ES-I3 (cell line): ENCODE measurements around the gene PYY.

ENCODE experiments used
- H3K36me3 ChIP-seq: 2 replicates; pipeline ENCODE4 v1.6.1; 2013; ENCODE audit warnings: mild to moderate bottlenecking, low read length, control low read depth, moderate library complexity; ENCODE audit not compliant: insufficient read depth
- H3K4me1 ChIP-seq: 2 replicates; pipeline ENCODE4 v1.6.1; 2013; ENCODE audit warnings: mild to moderate bottlenecking, control low read depth, low read length; ENCODE audit not compliant: insufficient read depth
- H3K9ac ChIP-seq: 2 replicates; pipeline ENCODE4 v1.6.1; 2013; ENCODE audit warnings: low read depth, mild to moderate bottlenecking, low read length, moderate library complexity
- H3K9me3 ChIP-seq: 2 replicates; pipeline ENCODE4 v1.6.1; 2013; ENCODE audit warnings: mild to moderate bottlenecking, low read length, moderate library complexity; ENCODE audit not compliant: control insufficient read depth, insufficient read depth

Gene PYY

DNA sequence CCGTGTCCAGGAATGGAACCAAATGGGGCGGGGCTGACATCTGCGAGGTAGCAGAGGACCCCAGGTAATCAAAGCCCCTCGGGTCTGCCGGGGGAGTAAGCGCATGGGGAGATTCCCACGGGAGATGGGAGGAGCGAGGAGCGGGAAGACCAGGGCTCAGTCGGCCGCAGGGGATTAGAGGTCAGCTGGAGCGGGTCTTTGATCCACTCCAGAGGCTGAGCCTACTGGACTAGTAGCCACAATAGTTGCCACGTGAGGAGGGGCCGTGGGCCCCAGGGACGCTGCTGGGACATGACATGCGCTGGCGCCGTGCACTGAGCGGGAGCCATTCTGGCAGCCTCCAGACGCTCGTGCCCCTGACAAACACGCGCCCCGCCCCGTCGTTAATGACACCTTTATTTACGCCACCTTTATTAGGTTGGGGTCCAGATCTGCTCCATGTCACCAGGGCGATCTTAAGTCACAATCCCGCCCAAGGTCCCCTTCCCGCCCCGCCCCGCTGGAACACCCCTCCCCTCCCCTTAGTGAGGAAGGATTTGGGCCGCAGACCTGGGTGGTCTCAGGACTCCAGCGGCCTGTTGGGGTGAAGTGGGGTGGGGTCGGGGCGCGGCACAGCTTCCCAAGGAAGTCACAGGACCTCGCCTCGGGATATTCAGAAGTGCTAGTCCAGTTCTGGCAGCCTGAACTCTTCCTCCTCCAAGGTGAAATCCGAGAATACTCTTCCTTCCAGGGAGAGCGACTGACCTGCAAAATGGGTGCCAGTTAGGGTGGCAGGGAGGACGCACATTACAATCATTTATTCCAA lies 26.5 kb downstream of the PYY start:
- no peaks in the 10 kb centered on the region for H3K36me3 ChIP-seq
- 0 out of 2 replicates have a peak, but pooled peaks cover 10% of the 10 kb centered on the region for H3K4me1 ChIP-seq
- H3K9ac ChIP-seq: peak overlapping the region; percentile 53; the same call in 1 of the 2 replicates

DNA sequence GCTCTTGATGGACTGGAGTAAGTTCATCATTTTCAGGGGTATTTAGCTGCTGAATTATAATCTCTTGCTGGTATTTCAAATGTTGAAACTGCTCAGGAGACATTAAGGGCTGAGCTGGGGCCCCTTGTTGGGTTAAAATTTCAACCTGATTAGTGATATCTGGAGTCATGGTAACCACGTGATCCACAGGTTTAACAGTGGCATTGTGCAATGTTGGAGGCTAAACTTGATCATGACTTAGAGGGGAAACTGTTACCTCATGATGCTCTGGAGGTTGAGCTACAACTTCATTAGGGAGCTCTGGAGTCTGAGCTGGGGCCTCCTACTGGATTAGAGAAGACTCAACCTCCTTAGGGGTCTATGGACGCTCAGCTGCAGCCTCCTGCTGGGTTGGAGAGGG lies 29.2 kb downstream of the PYY start:
- Histone ChIP-seq H3K4me1 (0 out of 2 replicates have a peak, but pooled peaks cover 10% of the 10 kb centered on the region), H3K9ac (no peak overlapping the region), H3K36me3 (no peaks in the 10 kb centered on the region), H3K9me3 (no peaks in the 10 kb centered on the region)

More for the DNA sequence above, 26.5 kb downstream of the PYY start:
- no peaks in the 10 kb centered on the region for H3K9me3 ChIP-seq

DNA sequence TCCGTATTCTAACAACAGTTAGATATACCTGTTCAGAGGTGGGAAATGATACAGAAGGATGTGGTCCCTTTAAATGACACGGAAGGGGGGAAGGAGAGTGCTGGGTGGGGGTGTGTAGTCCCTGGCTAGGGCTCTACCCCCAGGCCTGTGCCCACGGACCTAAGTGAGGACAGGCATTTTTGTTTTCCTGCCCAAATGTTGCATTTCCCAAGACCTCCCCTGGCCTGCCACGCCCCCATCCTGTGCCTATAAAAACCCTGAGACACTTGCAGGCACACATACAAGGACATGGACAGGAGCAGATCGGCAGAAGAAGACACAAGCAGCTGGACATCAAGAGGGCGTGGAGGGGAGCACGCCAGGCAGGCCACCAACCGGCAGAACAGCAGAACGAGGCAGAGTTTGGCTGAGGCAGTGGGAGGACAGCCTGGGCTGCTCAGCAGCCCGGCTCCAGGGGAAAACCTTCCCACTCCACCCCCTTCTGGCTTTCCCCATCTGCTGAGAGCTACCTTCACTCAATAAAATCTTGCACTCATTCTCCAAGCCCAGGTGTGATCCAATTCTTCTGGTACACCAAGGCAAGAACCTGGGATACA lies 33.1 kb downstream of the PYY start:
- Histone ChIP-seq H3K9me3 (no peaks in the 10 kb centered on the region), H3K4me1 (peaks cover 3% of the 10 kb centered on the region; the same call in 1 of the 2 replicates), H3K9ac (no peak overlapping the region), H3K36me3 (no peaks in the 10 kb centered on the region)

DNA sequence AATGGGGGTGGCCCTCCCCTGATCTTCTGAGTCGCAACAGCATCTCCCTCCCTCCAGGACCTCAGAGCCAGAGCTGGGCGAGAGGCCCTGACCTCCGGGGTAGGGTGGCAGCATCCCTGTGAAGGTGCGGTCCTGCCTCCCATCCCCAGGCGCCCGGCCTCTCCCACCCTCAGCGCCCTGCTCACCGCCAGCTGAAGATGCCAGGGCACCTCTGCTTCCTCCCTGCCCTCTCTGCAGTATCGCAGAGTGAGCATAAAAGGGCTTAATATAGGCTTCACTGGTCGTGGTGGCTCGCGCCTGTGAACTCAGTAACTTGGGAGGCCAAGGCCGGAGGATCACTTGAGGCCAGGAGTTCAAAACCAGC lies 35.7 kb downstream of the PYY start:
- no peak overlapping the region; the same call in 1 of the 2 replicates for H3K9ac ChIP-seq
- H3K9me3 ChIP-seq: no peaks in the 10 kb centered on the region
- no peaks in the 10 kb centered on the region for H3K36me3 ChIP-seq
- H3K4me1 ChIP-seq: peaks cover 4% of the 10 kb centered on the region; the same call in 1 of the 2 replicates

- H3K36me3 ChIP-seq: no peaks in the 10 kb centered on the region
- no peaks in the 10 kb centered on the region for H3K9me3 ChIP-seq
- H3K9ac ChIP-seq: peak overlapping the region; percentile 32; the same call in 1 of the 2 replicates
Measured at GRCh38 chr17:43917348-43918025, 36.3 kb downstream of the PYY start.

GRCh38 chr17:43917016-43917347 lies 36.8 kb downstream of the PYY start:
- Histone ChIP-seq H3K9ac (peak overlapping the region; percentile 32; the same call in 1 of the 2 replicates), H3K9me3 (no peaks in the 10 kb centered on the region), H3K36me3 (no peaks in the 10 kb centered on the region), H3K4me1 (peaks cover 4% of the 10 kb centered on the region; the same call in 1 of the 2 replicates)

More at GRCh38 chr17:43917348-43918025, 36.3 kb downstream of the PYY start:
- peaks cover 4% of the 10 kb centered on the region; the same call in 1 of the 2 replicates for H3K4me1 ChIP-seq

GRCh38 chr17:43916385-43916784 lies 37.4 kb downstream of the PYY start:
- Histone ChIP-seq H3K9me3 (no peaks in the 10 kb centered on the region), H3K9ac (no peak overlapping the region), H3K4me1 (peaks cover 4% of the 10 kb centered on the region; the same call in 1 of the 2 replicates), H3K36me3 (no peaks in the 10 kb centered on the region)

DNA sequence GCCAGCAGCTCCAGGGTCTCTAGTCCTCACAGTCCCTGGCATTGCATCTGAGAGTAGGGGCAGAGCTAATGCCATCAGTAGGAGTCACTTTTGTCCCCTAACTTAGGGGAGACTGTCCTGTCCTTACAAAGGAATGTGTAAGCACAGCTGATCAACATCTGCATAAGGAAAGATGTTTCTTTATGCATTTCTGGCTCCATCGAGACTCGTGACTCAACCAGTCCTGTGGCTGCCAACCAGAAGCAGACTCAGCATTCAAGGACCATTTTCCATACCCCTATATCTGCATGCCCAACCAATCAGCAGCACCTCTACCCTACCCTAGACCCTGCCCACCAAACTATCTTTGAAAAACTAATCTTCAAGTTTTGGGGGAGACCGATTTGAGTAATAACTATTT lies 38.2 kb downstream of the PYY start:
- Histone ChIP-seq H3K9me3 (no peaks in the 10 kb centered on the region), H3K9ac (no peak overlapping the region), H3K36me3 (no peaks in the 10 kb centered on the region), H3K4me1 (peaks cover 4% of the 10 kb centered on the region; the same call in 1 of the 2 replicates)

- no peaks in the 10 kb centered on the region for H3K36me3 ChIP-seq
- H3K9ac ChIP-seq: no peak overlapping the region
- H3K9me3 ChIP-seq: no peaks in the 10 kb centered on the region
- peaks cover 4% of the 10 kb centered on the region; the same call in 1 of the 2 replicates for H3K4me1 ChIP-seq
Measured at GRCh38 chr17:43914451-43914850, 39.3 kb downstream of the PYY start.

- H3K9me3 ChIP-seq: no peaks in the 10 kb centered on the region
- H3K36me3 ChIP-seq: no peaks in the 10 kb centered on the region
- H3K9ac ChIP-seq: no peak overlapping the region
- H3K4me1 ChIP-seq: peaks cover 4% of the 10 kb centered on the region; the same call in 1 of the 2 replicates
Measured at GRCh38 chr17:43913584-43913983, 40.2 kb downstream of the PYY start.

DNA sequence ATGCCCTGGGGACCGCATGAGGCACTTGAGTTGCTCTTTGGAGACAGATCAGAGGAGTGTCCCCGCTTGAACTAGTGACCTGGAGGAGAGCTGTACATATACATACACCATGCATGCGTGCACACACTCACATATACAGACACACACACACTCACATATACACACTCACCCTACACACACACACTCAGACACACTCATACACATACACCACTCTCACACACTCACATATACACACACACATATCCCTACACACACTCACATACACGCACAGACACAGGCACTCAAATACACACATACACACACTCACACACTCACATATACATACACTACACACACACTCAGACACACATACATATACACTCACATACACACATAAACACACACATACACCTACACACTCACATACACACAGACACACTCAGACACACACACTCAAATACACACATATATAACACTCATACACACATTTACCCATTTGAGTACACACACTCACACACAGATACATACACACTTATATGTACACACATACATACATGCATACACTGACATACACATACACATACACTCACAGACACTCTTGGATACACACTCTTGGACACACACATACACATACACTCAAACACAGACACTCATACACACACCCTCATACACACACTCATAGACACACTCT lies 41.0 kb downstream of the PYY start:
- H3K36me3 ChIP-seq: no peaks in the 10 kb centered on the region
- no peak overlapping the region for H3K9ac ChIP-seq
- no peaks in the 10 kb centered on the region for H3K9me3 ChIP-seq
- peaks cover 4% of the 10 kb centered on the region for H3K4me1 ChIP-seq

DNA sequence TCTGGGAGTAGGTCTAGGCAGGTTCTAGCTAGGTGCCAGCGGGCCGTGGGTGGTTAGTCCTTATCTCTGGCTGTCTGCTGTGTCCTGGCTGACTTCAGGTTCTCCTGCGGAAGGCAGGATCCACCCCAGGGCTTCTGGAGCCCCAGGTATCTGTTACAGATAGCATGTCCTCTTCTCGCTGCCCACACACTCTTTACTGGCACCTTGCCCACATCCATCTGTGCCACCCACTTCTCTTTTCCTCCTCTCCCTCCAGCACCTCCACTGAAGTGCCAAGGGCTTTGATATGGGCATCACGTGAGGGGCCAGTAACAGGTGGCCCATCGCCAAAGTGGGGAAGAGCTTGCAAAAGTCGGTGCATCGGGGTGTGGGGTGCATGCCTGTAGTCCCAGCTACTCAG lies 41.8 kb downstream of the PYY start:
- H3K4me1 ChIP-seq: peaks cover 4% of the 10 kb centered on the region
- no peaks in the 10 kb centered on the region for H3K9me3 ChIP-seq
- H3K9ac ChIP-seq: no peak overlapping the region
- H3K36me3 ChIP-seq: no peaks in the 10 kb centered on the region

DNA sequence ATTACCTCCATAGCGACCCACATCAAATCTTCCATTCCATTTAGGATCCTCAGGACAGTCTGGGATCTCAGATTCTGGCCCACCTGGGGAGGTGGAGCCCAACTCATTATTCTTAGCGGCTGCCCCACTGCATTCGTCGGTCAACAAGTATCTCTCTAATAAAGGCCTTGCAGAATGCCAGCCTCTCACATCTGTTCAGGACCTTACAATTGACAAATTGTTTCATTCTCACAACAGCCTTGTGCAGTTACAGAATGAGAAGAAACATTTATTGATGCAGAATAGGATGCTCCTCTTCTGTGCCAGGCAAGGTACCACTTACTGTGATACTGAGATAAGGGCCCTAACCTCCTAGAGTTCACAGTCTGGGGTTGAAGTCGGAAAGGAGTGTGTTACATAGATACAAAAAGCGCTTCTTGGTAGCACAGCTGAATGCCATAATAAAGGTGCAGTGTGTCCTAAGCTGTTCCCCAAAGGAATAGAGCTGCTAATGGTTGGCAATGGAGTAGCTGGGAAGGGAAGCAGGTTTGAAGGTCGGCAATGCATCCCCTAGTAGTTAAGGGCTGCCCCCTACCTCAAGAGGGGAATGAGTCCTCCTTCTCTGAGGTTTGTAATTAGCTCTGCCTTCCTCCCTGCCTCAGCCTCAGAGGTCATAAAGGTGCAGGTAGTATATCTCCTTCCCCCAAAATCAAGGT lies 44.1 kb downstream of the PYY start:
- H3K4me1 ChIP-seq: peaks cover 6% of the 10 kb centered on the region; the same call in 1 of the 2 replicates
- no peaks in the 10 kb centered on the region for H3K9me3 ChIP-seq
- H3K36me3 ChIP-seq: no peaks in the 10 kb centered on the region
- no peak overlapping the region for H3K9ac ChIP-seq
